Suprapubic skin (tissue), 4 donors: ENCODE results near the gene TIMP2. TPM values are rescaled to one million over a fixed set of nuclear protein-coding genes. Genes with fewer than 3 reads are reported as not detected.

Source experiments
- DNase-seq, 2 donors: peaks; one replicate each; pipeline ENCODE4 v3.0.0-alpha.2; 2019; ENCODE audit warnings: low spot score in 2 of 2
- H3K27ac ChIP-seq: fragments of 200-600 bp; sonication (generic); one replicate; pipeline ENCODE4 v1.5.1; 2019
- H3K27me3 ChIP-seq: fragments of 200-600 bp; sonication (generic); one replicate; pipeline ENCODE4 v1.5.1; 2019
- H3K36me3 ChIP-seq: fragments of 200-600 bp; sonication (generic); one replicate; pipeline ENCODE4 v1.5.1; 2019
- H3K4me1 ChIP-seq: fragments of 200-600 bp; sonication (generic); one replicate; pipeline ENCODE4 v1.5.1; 2019
- H3K4me3 ChIP-seq: fragments of 200-600 bp; sonication (generic); one replicate; pipeline ENCODE4 v1.5.1; 2019; ENCODE audit warnings: mild to moderate bottlenecking
- H3K9me3 ChIP-seq: fragments of 200-600 bp; sonication (generic); one replicate; pipeline ENCODE4 v1.5.1; 2019
- CTCF ChIP-seq, 2 donors: fragments of 200-600 bp in 1 of 2; fragments of 450-650 bp in 1 of 2; sonication (generic) in 1 of 2; IDR thresholded peaks; one replicate each; pipeline ENCODE4 v1.5.1; 2016 to 2019; ENCODE audit warnings: antibody characterized with exemption in 2 of 2, mild to moderate bottlenecking in 1 of 2, moderate library complexity in 1 of 2
- EP300 ChIP-seq: sonication (generic); formaldehyde crosslinking; IDR thresholded peaks from one replicate; pipeline ENCODE4 v1.6.1; 2017; ENCODE audit warnings: antibody characterized with exemption
- POLR2A ChIP-seq, 2 donors: fragments of 450-650 bp; IDR thresholded peaks; one replicate each; pipeline ENCODE4 v1.6.1; 2017; ENCODE audit warnings: antibody characterized with exemption in 2 of 2, mild to moderate bottlenecking in 2 of 2, moderate library complexity in 2 of 2
- POLR2AphosphoS5 ChIP-seq, 3 donors: sonication (generic); formaldehyde crosslinking; IDR thresholded peaks; one replicate each; pipeline ENCODE4 v1.6.1; 2017; ENCODE audit warnings: antibody characterized with exemption in 3 of 3
- WGBS: methylation state at CpG from one replicate; pipeline ENCODE4 v1.1.5; 2018; 5-methylcytosine and 5-hydroxymethylcytosine counted together
- total RNA-seq, 4 donors: library from RNA; depleted of rRNA; stranded (reverse); fragments of >200 nt; gene quantifications; one replicate each; pipeline ENCODE4 v1.1.0, GENCODE V29; 2016

The TIMP2 gene
- total RNA-seq, 4 donors from 2014 or later = 48.4 to 114 (median 76.0) TPM

GRCh38 chr17:78925662-78926555 lies 722 bp upstream of the TIMP2 start:
- Histone ChIP-seq H3K4me3 (peak overlapping the region; percentile 79), H3K27ac (peak overlapping the region; percentile 95), H3K27me3 (no peaks in the 10 kb centered on the region), H3K36me3 (no peaks in the 10 kb centered on the region), H3K4me1 (peaks cover 48% of the 10 kb centered on the region), H3K9me3 (no peaks in the 10 kb centered on the region)
- WGBS = 35% methylated on average over 24 of the region's 33 CpGs
- DNase-seq = peak; percentile 93 to 94
- peak in 1 of 3 donors; percentile 25 for TF ChIP-seq POLR2AphosphoS5 (IDR thresholded peaks at IDR 0.05)
- no peak for TF ChIP-seq EP300
- peak in 1 of 2 donors; percentile 37 for TF ChIP-seq POLR2A (IDR thresholded peaks at IDR 0.05)

- Histone ChIP-seq H3K4me1 (peaks cover 61% of the 10 kb centered on the region), H3K27ac (peak overlapping the region; percentile 95), H3K9me3 (no peaks in the 10 kb centered on the region), H3K36me3 (no peaks in the 10 kb centered on the region), H3K4me3 (peak overlapping the region; percentile 79), H3K27me3 (no peaks in the 10 kb centered on the region)
- DNase-seq = no peak
- under 1% methylated on average over 29 of the region's 64 CpGs for WGBS
- TF ChIP-seq POLR2AphosphoS5 (IDR thresholded peaks at IDR 0.05) (no peak), POLR2A (IDR thresholded peaks at IDR 0.05) (no peak), CTCF (IDR thresholded peaks at IDR 0.05) (no peak), EP300 (no peak)
Measured at GRCh38 chr17:78924481-78925151, 571 bp downstream of the TIMP2 start.

- H3K27ac ChIP-seq = peak overlapping the region; percentile 95
Measured at GRCh38 chr17:78923660-78924453, 1.3 kb downstream of the TIMP2 start.

GRCh38 chr17:78922816-78923498 lies 2.2 kb downstream of the TIMP2 start:
- Histone ChIP-seq H3K36me3 (no peaks in the 10 kb centered on the region), H3K9me3 (no peaks in the 10 kb centered on the region), H3K27ac (peak overlapping the region; percentile 95), H3K27me3 (no peaks in the 10 kb centered on the region), H3K4me3 (peak overlapping the region; percentile 79), H3K4me1 (peaks cover 74% of the 10 kb centered on the region)
- WGBS = 43% methylated on average over 8 of the region's 13 CpGs
- TF ChIP-seq POLR2A (IDR thresholded peaks at IDR 0.05) (no peak), EP300 (no peak), CTCF (IDR thresholded peaks at IDR 0.05) (no peak), POLR2AphosphoS5 (IDR thresholded peaks at IDR 0.05) (no peak)
- DNase-seq = no peak

More at GRCh38 chr17:78923660-78924453, 1.3 kb downstream of the TIMP2 start:
- Histone ChIP-seq H3K4me3 (peak overlapping the region; percentile 79), H3K36me3 (no peaks in the 10 kb centered on the region), H3K9me3 (no peaks in the 10 kb centered on the region), H3K27me3 (no peaks in the 10 kb centered on the region), H3K4me1 (peaks cover 68% of the 10 kb centered on the region)
- TF ChIP-seq POLR2AphosphoS5 (IDR thresholded peaks at IDR 0.05) = no peak
- TF ChIP-seq EP300 = no peak
- TF ChIP-seq POLR2A (IDR thresholded peaks at IDR 0.05) = no peak
- TF ChIP-seq CTCF (IDR thresholded peaks at IDR 0.05) = no peak
- DNase-seq = peak; percentile 79 to 87
- 2% methylated on average over 17 of the region's 28 CpGs for WGBS

GRCh38 chr17:78921437-78921971 lies 3.7 kb downstream of the TIMP2 start:
- peak overlapping the region; percentile 69 for H3K27ac ChIP-seq
- H3K4me3 ChIP-seq = peak overlapping the region; percentile 79
- no peaks in the 10 kb centered on the region for H3K9me3 ChIP-seq
- no peaks in the 10 kb centered on the region for H3K36me3 ChIP-seq
- peaks cover 83% of the 10 kb centered on the region for H3K4me1 ChIP-seq
- H3K27me3 ChIP-seq = no peaks in the 10 kb centered on the region
- peak in 1 of 2 donors; percentile 65 for DNase-seq
- no peak for TF ChIP-seq POLR2A (IDR thresholded peaks at IDR 0.05)
- no peak for TF ChIP-seq CTCF (IDR thresholded peaks at IDR 0.05)
- TF ChIP-seq EP300 = no peak
- TF ChIP-seq POLR2AphosphoS5 (IDR thresholded peaks at IDR 0.05) = no peak
- 42% methylated on average over 7 of the region's 8 CpGs for WGBS
